Motor neuron (in vitro differentiated cells): ENCODE data around the gene FIBP. TPM values are rescaled to one million over a fixed set of nuclear protein-coding genes. Genes with fewer than 3 reads are reported as not detected.
A peak's percentile ranks its signal among the peaks of the same experiment; 100 is the strongest.

Experiments used
- ATAC-seq, 8 experiments: fragments of 200-7000 bp; cut with Tn5 transposase; replicated peaks in 6 of 8; 2 replicates each; pipeline ENCODE4 v1.8.0; 2021; ENCODE audit warnings: mild to moderate bottlenecking in 8 of 8, moderate library complexity in 8 of 8
- H3K27ac ChIP-seq, 2 donors: fragments of 250-450 bp; sonication (Bioruptor Pico); 2 replicates each; pipeline ENCODE4 v1.9.0; 2021; ENCODE audit warnings: antibody characterized with exemption in 2 of 2, mild to moderate bottlenecking in 2 of 2, moderate library complexity in 1 of 2
- H3K4me1 ChIP-seq, 2 donors: fragments of 250-450 bp; sonication (Bioruptor Pico); replicated peaks in 1 of 2; 2 replicates each; pipeline ENCODE4 v1.6.1; 2021; ENCODE audit warnings: antibody characterized with exemption in 2 of 2, mild to moderate bottlenecking in 2 of 2, moderate library complexity in 1 of 2
- H3K4me3 ChIP-seq, 5 donors: fragments of 250-450 bp; sonication (Bioruptor Pico); 2 replicates each; pipeline ENCODE4 v1.9.0; 2021; ENCODE audit warnings: antibody characterized with exemption in 5 of 5, mild to moderate bottlenecking in 5 of 5, moderate library complexity in 4 of 5
- WGBS, 10 experiments: fragments of 450-650 bp; shearing (Covaris generic); methylation state at CpG; one replicate each; pipeline ENCODE4 v1.0.0; 2022; 5-methylcytosine and 5-hydroxymethylcytosine counted together
- in situ Hi-C, 9 experiments: fragments of 400-800 bp; cut with MboI; loops; one replicate each; pipeline ENCODE4 v1.15.0; 2021; ENCODE audit warnings: low sequenced_read_pairs in 9 of 9, low pct_unique_long_range_greater_than_20kb in 2 of 9; ENCODE audit not compliant: unreplicated experiment in 9 of 9
- total RNA-seq, 8 experiments: library from RNA; unstranded; fragments of 300-600 nt; gene quantifications; 2 replicates each; pipeline versions ENCODE4 v1.2.3 to v1.2.4, GENCODE V29; 2022

The FIBP gene
- total RNA-seq, 8 experiments from 2014 or later: 63.4 to 99.1 (median 84.6) TPM

DNA sequence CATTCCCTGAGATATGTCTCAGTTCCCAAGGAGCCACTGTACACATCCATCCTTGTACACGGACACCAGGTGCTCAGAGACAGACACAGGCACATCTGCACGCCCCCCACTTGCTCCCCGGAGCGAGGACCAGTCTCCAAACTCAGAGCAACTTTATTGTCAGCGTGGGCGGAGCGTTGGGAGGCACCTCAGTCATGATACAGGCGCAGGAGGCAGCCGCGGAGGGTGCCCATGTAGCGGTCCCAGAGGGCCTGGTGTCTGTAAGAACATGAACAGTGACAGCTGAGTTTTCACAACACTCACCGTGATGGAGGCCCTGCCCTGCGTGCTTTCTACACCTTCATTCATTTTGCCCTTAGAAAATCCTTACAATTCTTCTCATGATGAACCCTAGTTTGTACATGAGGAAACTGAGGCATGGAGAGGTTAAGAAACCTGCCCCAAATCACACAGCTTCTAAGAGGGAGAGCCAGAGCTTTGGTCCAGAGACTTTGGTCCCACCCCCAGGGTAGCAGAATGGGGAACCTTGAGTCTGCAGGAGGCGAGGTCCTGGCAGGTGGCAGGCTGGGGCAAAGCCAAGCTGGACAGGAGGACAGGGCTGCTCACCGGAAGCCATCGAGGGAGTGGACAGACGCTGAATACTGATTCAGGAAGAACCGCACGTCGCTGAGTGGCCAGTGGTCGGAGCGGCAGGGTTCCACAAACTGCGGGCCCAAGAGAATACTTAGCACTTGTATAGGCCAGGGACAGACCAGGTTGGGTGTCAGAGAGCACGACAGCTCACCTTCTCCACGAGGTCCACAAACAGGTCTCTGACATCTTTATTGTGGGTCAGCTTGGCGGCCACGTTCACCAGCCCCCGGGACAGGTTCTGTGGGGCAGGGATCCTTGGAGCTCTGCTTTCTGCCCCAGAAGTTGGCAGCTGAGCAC lies 4.2 kb downstream of the FIBP start:
- WGBS, 10 experiments: 69 to 100% (median 89%) methylated on average over 2 to 18 of the region's 28 CpGs; no CpG with 5 or more reads in 2 of the 10 experiments
- no peak for ATAC-seq
- peaks cover 14 to 17% of the 10 kb centered on the region in 2 donors for H3K4me1 ChIP-seq
- in situ Hi-C loops: loop anchor here in 2 of 9 experiments (10.0 to 25.0 kb wide), 2 partner anchors 101 to 103 kb away; no protein-coding TSS in a partner anchor
- peak overlapping the region in 1 of 5 donors; percentile 17 for H3K4me3 ChIP-seq
- no peak overlapping the region for H3K27ac ChIP-seq

DNA sequence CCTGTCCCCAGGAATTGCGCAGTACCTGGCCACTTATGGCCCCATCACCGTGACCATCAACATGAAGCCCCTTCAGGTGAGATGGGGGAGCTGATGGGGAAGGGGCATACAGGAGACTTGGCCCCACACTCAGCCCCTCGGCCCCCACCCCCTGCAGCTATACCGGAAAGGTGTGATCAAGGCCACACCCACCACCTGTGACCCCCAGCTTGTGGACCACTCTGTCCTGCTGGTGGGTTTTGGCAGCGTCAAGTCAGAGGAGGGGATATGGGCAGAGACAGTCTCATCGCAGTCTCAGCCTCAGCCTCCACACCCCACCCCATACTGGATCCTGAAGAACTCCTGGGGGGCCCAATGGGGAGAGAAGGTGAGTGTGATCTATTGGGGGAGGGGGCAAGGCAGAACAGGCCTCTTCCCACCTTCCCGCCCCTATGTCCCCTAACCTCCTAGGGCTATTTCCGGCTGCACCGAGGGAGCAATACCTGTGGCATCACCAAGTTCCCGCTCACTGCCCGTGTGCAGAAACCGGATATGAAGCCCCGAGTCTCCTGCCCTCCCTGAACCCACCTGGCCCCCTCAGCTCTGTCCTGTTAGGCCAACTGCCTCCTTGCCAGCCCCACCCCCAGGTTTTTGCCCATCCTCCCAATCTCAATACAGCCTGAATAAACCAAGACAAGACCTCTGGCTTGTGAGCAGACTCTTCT lies 5.1 kb downstream of the FIBP start:
- Histone ChIP-seq H3K4me1 (peaks cover 13 to 15% of the 10 kb centered on the region in 2 donors), H3K27ac (no peak overlapping the region), H3K4me3 (no peak overlapping the region)
- in situ Hi-C loops: loop anchor here in 2 of 9 experiments (10.0 to 25.0 kb wide), 2 partner anchors 102 to 104 kb away; no protein-coding TSS in a partner anchor
- ATAC-seq: no peak
- WGBS, 10 experiments: 95 to 100% (median 100%) methylated on average over 1 to 4 of the region's 13 CpGs; no CpG with 5 or more reads in 6 of the 10 experiments

DNA sequence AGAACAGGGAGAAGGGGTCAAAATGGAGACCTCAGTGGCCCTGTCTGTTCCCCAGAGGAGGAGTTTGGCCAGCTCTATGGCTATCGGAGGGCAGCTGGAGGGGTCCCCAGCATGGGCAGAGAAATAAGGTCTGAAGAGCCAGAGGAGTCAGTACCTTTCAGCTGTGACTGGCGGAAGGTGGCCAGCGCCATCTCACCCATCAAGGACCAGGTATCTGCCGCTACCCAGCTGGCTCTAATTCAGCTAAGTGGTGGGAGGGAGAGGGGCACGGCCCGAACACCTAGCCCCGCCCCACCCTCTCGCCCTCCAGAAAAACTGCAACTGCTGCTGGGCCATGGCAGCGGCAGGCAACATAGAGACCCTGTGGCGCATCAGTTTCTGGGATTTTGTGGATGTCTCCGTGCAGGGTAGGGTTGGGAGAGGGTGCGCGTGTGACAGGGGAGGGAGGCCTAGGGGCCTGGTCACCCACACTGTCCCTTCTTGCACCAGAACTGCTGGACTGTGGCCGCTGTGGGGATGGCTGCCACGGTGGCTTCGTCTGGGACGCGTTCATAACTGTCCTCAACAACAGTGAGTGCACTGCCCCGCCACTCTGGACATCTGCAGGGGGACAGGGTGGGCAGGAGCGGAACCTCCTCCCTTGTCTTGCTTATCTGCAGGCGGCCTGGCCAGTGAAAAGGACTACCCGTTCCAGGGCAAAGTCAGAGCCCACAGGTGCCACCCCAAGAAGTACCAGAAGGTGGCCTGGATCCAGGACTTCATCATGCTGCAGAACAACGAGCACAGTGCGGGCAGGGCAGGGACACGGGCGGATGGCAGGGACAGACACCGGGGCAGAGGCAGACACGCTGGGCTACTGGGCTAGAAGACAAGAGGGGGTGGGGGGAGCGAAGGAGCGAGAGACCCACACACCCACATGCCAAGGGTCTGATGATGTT lies 5.9 kb downstream of the FIBP start:
- H3K4me1 ChIP-seq: peaks cover 12 to 13% of the 10 kb centered on the region in 2 donors
- in situ Hi-C loops: loop anchor here in 2 of 9 experiments (10.0 to 25.0 kb wide), 2 partner anchors 102 to 105 kb away; no protein-coding TSS in a partner anchor
- no peak overlapping the region for H3K27ac ChIP-seq
- ATAC-seq: no peak
- WGBS, 10 experiments: 70 to 100% (median 92%) methylated on average over 1 to 13 of the region's 30 CpGs; no CpG with 5 or more reads in 3 of the 10 experiments
- H3K4me3 ChIP-seq: no peak overlapping the region

DNA sequence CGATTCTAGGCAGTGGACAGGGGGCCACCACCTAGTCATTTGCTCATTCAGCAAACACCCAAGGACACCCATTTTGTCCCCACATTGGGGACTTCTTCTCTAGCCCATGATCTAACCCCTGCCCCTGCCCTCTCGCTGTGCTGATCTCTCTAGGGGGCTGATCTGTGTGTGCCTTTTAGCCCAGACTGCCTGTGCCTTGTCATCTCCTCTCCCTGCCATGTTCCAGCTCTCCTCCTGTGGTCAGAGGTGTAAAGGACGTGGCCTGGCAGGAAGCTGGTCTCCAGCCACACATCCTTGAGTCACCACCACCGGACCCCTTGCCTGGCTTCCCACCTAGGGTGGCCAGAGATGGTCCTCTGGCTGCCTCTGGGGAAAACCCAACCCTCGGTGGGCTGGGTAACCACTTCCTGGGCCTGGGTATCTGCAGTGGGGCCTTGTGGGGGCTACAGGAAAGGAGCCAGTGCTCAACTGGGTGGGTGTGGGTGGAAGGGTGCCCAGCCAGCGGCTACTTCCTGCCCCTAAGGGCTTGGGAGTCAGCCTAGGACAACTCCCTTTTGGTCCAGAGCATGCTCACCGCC lies 7.3 kb downstream of the FIBP start:
- in situ Hi-C loops: loop anchor here in 2 of 9 experiments (10.0 to 25.0 kb wide), 2 partner anchors 104 to 106 kb away; no protein-coding TSS in a partner anchor

DNA sequence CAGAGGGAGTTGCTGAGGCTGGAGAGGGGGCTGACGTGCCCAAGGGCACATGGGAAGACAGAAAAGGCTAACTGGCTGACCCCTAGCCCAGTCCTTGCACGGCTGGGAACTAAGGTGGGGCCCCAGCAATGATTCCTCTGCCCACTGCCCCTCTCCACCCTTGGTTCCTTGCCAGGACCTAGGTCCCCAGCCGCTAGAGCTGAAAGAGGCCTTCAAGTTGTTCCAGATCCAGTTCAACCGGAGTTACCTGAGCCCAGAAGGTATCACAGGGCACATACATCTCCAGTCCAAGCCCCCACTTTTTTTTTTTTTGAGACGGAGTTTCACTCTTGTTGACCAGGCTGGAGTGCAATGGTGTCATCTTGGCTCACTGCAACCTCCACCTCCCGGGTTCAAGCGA lies 8.2 kb downstream of the FIBP start:
- H3K27ac ChIP-seq: no peak overlapping the region
- H3K4me3 ChIP-seq: no peak overlapping the region
- peaks cover 3 to 5% of the 10 kb centered on the region in 2 donors for H3K4me1 ChIP-seq
- in situ Hi-C loops: loop anchor here in 2 of 9 experiments (10.0 to 25.0 kb wide), 2 partner anchors 105 to 107 kb away; no protein-coding TSS in a partner anchor
- WGBS, 10 experiments: 72 to 100% (median 93%) methylated on average over 1 to 6 of the region's 7 CpGs; no CpG with 5 or more reads in 5 of the 10 experiments
- no peak for ATAC-seq

More for the DNA sequence above, 7.3 kb downstream of the FIBP start:
- Histone ChIP-seq H3K4me3 (no peak overlapping the region), H3K4me1 (peaks cover 3 to 5% of the 10 kb centered on the region in 2 donors), H3K27ac (no peak overlapping the region)
- WGBS, 10 experiments: 40 to 100% (median 70%) methylated on average over 1 to 2 of the region's 7 CpGs; no CpG with 5 or more reads in 4 of the 10 experiments
- no peak for ATAC-seq

DNA sequence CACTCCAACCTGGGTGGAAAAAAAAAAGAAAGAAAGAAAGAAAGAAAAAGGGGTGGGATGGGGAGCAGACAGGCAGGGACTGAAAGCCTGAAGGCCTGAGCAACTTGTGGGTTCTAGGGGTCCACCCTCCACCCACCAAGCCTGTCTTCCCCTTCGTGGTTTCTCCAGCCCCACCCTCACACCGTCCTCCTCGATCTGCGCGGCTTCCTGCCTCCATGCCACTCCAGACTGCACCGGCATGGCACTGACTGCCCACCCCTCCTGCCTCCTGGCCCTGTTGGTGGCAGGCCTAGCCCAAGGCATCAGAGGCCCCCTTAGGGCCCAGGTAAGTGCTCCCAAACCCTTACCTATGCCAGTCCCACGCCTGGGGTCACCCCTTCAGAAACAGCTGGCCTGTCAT lies 8.7 kb downstream of the FIBP start, which contains the start of gene CTSW:
Gene CTSW (plus strand): TSS at position 221 of the 400 bp plus-strand sequence. CDS start 18 bp downstream, at position 239.
- in situ Hi-C loops: loop anchor here in 2 of 9 experiments (10.0 to 25.0 kb wide), 2 partner anchors 105 to 108 kb away; no protein-coding TSS in a partner anchor
- no peak within 1 kb of the TSS for H3K27ac ChIP-seq
- H3K4me1 ChIP-seq: peaks cover 0 to 3% of the 10 kb centered on the region in 2 donors
- ATAC-seq: peak in 1 of 8 experiments; percentile 4
- 65 to 80% methylated on average over 1 to 4 of the region's 7 CpGs; no CpG with 5 or more reads in 8 of the 10 experiments for WGBS, 10 experiments
- H3K4me3 ChIP-seq: no peak within 1 kb of the TSS

DNA sequence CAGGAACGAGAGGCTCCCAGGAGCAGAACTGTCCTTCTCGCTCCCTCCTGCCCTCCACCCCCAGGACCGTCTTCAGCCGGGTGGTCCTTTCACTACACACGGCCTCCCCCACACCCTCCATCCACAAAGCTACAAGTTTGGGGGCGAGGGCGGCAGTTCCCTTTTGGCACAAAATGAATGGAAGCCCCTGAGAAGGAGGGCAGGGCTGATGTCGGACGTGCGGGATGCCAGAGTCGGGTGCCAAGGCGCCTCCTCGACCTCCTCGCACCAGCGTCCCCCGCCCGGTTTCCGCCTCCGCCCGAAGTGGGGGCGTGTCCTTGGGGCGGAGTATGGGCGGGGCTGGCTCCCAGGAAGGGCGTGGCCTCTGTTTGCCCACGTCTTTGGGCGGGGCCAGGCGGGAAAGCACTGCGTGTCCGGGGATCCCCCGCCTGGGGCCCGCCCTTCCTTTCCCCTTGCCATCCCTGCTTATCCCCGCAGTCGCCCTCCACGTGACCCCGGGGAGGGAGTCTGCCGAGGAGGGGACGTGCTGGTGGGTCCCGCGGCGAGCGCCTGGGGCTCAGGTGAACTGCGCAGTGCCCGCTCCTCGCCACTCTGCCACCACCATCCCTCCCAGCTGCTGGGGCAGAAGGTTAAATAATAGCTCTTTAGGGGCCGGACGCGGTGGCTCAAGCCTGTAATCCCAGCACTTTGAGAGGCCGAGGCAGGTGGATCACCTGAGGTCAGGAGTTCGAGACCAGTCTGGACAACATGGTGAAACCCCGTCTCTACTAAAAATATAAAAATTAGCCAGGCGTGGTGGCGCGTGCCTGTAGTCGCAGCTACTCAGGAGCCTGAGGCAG lies 14.7 kb downstream of the FIBP start:
- WGBS, 10 experiments: 0 to 8% (median 2%) methylated on average over 4 to 9 of the region's 54 CpGs; no CpG with 5 or more reads in 7 of the 10 experiments
- H3K27ac ChIP-seq: peak overlapping the region in 1 of 2 donors; percentile 32
- peak; percentile 39 to 87 (median 82) for ATAC-seq
- H3K4me1 ChIP-seq: peaks cover 8 to 30% of the 10 kb centered on the region in 2 donors
- peak overlapping the region; percentile 19 to 42 (median 37) for H3K4me3 ChIP-seq
- in situ Hi-C loops: no loop called here

DNA sequence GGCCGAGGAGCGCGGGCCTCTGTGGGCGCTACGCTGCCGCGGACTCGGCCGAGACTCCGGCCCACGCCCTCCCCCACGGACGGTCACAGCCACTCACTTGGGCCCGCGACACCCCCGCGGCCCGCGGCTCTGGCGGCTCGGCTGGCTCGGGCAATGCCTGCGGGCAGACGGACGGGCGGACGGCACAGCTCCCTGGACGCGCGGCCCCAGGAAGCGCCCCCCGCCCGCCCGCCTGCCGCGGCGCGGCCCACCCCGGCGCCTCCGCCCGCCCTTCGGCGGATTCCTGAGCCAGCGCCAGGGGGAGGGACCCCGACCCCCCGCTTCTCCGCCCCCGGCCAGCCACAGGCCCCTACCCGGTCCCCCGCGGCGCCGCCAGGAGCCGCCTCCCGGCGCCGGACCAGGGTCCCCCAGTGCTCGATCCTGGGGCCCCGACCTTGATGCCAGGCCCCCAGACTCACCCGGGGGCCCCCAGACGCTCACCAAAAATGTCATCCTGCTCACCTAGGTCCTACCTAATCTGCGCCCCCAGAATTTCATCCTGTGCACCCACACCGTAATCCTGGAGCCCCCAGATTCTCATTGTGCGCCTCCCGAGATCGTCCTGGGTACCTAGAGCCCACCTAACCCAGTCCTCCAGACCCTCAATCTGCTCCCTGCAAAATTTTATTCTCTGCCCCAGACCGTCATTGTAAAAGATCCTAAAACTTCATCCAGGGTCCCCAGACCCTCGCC lies 15.5 kb downstream of the FIBP start, which contains the start of gene EFEMP2:
Gene EFEMP2 (minus strand): TSS at position 215 of the 732 bp plus-strand sequence. CDS start 446 bp downstream, outside the sequence.
- Histone ChIP-seq H3K27ac (peak within 1 kb of the TSS in 1 of 2 donors; percentile 32), H3K4me3 (peak within 1 kb of the TSS; percentile 19 to 42 (median 37)), H3K4me1 (peaks cover 8 to 30% of the 10 kb centered on the region in 2 donors)
- 6% methylated on average over 6 of the region's 69 CpGs; no CpG with 5 or more reads in 9 of the 10 experiments for WGBS, 10 experiments
- peak; percentile 4 to 20 (median 13) for ATAC-seq
- in situ Hi-C loops: no loop called here

DNA sequence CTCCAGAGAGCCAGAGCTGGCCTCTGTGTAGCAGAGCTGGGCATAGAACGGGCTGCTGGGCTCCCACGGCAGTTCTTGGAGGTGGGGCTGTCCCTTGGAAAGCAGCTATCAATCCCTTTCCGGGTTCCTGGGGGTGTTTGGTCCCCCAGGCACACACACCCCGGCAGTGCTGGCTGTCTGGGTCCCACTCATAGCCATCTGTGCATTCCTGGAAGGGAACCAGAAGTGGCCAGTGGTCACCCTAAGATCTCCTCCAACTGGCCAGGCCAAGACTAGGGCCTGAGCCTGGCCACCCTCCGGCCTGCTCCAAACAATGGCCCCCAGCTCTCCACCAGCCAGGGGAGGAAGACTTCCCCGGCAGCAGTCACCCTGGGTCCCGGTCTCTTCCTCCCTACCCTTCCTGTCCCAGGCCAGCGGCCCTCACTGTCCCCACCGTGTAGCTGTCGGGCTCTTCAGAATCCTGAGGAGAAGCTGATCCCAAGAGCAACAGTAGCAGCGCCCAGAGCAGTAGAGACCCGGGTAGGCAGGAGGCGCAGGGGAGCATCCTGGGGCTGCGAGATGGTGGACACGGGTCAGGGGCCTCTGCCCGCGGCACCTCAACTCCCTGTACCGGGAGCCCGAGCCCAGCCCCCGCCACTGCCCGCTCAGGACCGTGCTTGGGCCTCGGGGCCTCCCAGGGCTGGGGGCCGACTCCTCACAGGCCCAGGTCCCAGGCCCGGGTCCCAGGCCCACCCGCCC lies 16.3 kb downstream of the FIBP start:
- in situ Hi-C loops: no loop called here
- 23 to 68% (median 58%) methylated on average over 1 to 5 of the region's 26 CpGs; no CpG with 5 or more reads in 6 of the 10 experiments for WGBS, 10 experiments
- H3K27ac ChIP-seq: no peak overlapping the region
- H3K4me3 ChIP-seq: peak overlapping the region in 4 of 5 donors; percentile 27 to 42 (median 38)
- peaks cover 8 to 31% of the 10 kb centered on the region in 2 donors for H3K4me1 ChIP-seq
- peak; percentile 3 to 34 (median 6) for ATAC-seq
